Transverse colon (tissue), 4 donors: Measurements from ENCODE around the gene ALMS1. TPM values are rescaled to one million over a fixed set of nuclear protein-coding genes. Genes with fewer than 3 reads are reported as not detected.
"Not testable (repeated sequence)": the region's sequence is repeated elsewhere in the genome, so short reads cannot be mapped to it uniquely, and the experiment has no call there.

Source experiments
- DNase-seq: peaks from one replicate; pipeline ENCODE4 v3.0.0-alpha.2; 2019
- H3K27ac ChIP-seq, 4 donors: fragments of 200-600 bp; sonication (generic); 2 replicates each; pipeline ENCODE4 v1.5.1; 2016 to 2018; ENCODE audit warnings: inconsistent platforms in 4 of 4
- H3K27me3 ChIP-seq: fragments of 200-600 bp; sonication (generic); 2 replicates; pipeline ENCODE4 v1.5.1; 2017; ENCODE audit warnings: inconsistent platforms
- H3K36me3 ChIP-seq, 4 donors: fragments of 200-600 bp; sonication (generic); 2 replicates each; pipeline ENCODE4 v1.5.1; 2017 to 2019; ENCODE audit warnings: inconsistent platforms in 4 of 4
- H3K4me1 ChIP-seq, 4 donors: fragments of 200-600 bp; sonication (generic); 2 replicates each; pipeline ENCODE4 v1.5.1; 2017 to 2020; ENCODE audit warnings: inconsistent platforms in 4 of 4
- H3K4me3 ChIP-seq, 4 donors: fragments of 200-600 bp; sonication (generic); 1 replicate in 1 of 4; 2 replicates in 3 of 4; pipeline versions ENCODE4 v1.5.1 to v1.6.1; 2017 to 2019; ENCODE audit warnings: inconsistent platforms in 4 of 4
- H3K9me3 ChIP-seq, 2 donors: fragments of 200-600 bp; sonication (generic); 2 replicates each; pipeline ENCODE4 v1.5.1; 2017 to 2019; ENCODE audit warnings: inconsistent platforms in 2 of 2
- WGBS, 2 donors: methylation state at CpG; one replicate each; pipeline ENCODE4 v1.1.5; 2018; ENCODE audit warnings: low coverage in 1 of 2; 5-methylcytosine and 5-hydroxymethylcytosine counted together
- in situ Hi-C, 4 donors: fragments of 200-750 bp; cut with MboI; loops; one replicate each; pipeline versions ENCODE4 v1.15.0 to v1.15.1; 2017; ENCODE audit warnings: low sequenced_read_pairs in 3 of 4, low pct_ligation_motif_present in 1 of 4, low pct_unique_long_range_greater_than_20kb in 1 of 4
- intact Hi-C: fragments of 100-400 bp; cut with DNase I; formaldehyde crosslinking; loops from one replicate; pipeline ENCODE4 v1.15.1; 2023; ENCODE audit warnings: low total_unique reads
- total RNA-seq, 4 donors: library from RNA; depleted of rRNA; stranded (reverse); fragments of >200 nt; gene quantifications; one replicate each; pipeline ENCODE4 v1.1.0, GENCODE V29; 2016
- TF ChIP-seq, protein P1 (sequence below), 5 experiments: fragments of 200-600 bp in 3 of 5; fragments of 450-650 bp in 2 of 5; sonication (generic) in 3 of 5; IDR thresholded peaks; 1 replicate in 2 of 5; 2 replicates in 3 of 5; pipeline ENCODE4 v1.5.1; 2016 to 2017; ENCODE audit warnings: antibody characterized with exemption in 5 of 5, inconsistent platforms in 3 of 5, mild to moderate bottlenecking in 2 of 5, moderate library complexity in 1 of 5

The ALMS1 gene
- total RNA-seq, 4 donors from 2014 or later, result 22.4 to 72.4 (median 29.9) TPM

GRCh38 chr2:73619925-73620324 is 234.3 kb downstream of the ALMS1 start:
- in situ Hi-C loops, result loop anchor here in 1 of 4 donors (5.0 kb wide), 1 partner anchor 72 kb away; no protein-coding TSS in a partner anchor
- H3K36me3 ChIP-seq, H3K4me1 ChIP-seq, H3K4me3 ChIP-seq, DNase-seq, intact Hi-C loops, H3K27ac ChIP-seq, H3K9me3 ChIP-seq, H3K27me3 ChIP-seq: not testable (repeated sequence)
- WGBS, 2 donors, result 28 to 62% methylated on average over 2 to 3 of the region's 3 CpGs
- TF ChIP-seq, protein P1, sequence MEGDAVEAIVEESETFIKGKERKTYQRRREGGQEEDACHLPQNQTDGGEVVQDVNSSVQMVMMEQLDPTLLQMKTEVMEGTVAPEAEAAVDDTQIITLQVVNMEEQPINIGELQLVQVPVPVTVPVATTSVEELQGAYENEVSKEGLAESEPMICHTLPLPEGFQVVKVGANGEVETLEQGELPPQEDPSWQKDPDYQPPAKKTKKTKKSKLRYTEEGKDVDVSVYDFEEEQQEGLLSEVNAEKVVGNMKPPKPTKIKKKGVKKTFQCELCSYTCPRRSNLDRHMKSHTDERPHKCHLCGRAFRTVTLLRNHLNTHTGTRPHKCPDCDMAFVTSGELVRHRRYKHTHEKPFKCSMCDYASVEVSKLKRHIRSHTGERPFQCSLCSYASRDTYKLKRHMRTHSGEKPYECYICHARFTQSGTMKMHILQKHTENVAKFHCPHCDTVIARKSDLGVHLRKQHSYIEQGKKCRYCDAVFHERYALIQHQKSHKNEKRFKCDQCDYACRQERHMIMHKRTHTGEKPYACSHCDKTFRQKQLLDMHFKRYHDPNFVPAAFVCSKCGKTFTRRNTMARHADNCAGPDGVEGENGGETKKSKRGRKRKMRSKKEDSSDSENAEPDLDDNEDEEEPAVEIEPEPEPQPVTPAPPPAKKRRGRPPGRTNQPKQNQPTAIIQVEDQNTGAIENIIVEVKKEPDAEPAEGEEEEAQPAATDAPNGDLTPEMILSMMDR (IDR thresholded peaks at IDR 0.05), result peak in 1 of 5 experiments; percentile 35

DNA sequence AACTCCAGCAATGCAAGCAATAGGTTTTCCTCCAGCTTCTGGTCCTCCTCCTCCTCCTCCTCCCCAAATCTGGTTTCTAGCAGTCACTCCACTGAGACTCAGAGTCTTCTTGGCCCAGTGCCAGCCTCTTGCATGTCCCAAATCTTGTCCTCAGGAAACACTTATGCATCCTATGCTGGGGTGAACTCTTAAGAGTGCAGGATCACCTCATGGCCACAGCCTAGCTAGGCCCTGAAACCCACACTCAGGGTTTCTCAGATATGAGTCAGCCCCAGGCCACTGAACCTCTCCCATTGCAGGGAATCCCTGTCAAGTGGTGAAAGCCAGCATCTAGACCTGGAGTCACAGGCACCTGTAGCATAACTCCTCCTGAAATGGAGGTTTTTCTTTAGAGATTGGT is 238.4 kb downstream of the ALMS1 start:
- H3K27ac ChIP-seq, H3K4me1 ChIP-seq, H3K27me3 ChIP-seq, H3K4me3 ChIP-seq, intact Hi-C loops, H3K9me3 ChIP-seq, DNase-seq, H3K36me3 ChIP-seq: not testable (repeated sequence)
- in situ Hi-C loops, result loop anchor here in 1 of 4 donors (5.0 kb wide), 1 partner anchor 68 kb away; no protein-coding TSS in a partner anchor

GRCh38 chr2:73624625-73625024 is 239.0 kb downstream of the ALMS1 start:
- H3K9me3 ChIP-seq, H3K36me3 ChIP-seq, H3K4me3 ChIP-seq, H3K4me1 ChIP-seq, H3K27ac ChIP-seq, H3K27me3 ChIP-seq, DNase-seq, intact Hi-C loops: not testable (repeated sequence)
- in situ Hi-C loops, result loop anchor here in 1 of 4 donors (5.0 kb wide), 1 partner anchor 68 kb away; no protein-coding TSS in a partner anchor
- WGBS, 2 donors, result 86% methylated on average over 8 of the region's 9 CpGs; no CpG with 5 or more reads in 1 of the 2 donors

DNA sequence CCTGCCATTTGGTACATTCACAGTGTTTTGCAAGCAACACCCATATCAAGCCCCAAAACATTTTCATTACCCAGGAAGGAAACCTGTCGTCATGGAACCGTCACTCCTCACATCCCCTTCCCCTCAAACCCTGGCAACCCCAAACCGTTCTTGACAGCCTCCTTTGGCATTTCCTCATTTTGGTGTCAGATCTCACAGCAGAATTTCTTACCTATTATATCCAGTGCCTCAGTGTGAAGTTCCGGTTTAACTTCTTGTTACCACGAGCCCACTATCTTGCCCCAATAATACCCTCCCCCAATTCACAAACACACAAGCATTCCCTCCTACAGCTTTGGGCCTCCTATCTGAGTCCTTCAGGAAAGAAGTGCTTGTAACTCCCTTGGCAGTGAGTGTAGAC is 240.6 kb downstream of the ALMS1 start:
- H3K4me3 ChIP-seq, intact Hi-C loops, in situ Hi-C loops, H3K27me3 ChIP-seq, H3K4me1 ChIP-seq, DNase-seq, H3K27ac ChIP-seq, H3K9me3 ChIP-seq, H3K36me3 ChIP-seq: not testable (repeated sequence)
- WGBS, 2 donors, result 49 to 55% methylated on average over 4 to 5 of the region's 5 CpGs

- H3K36me3 ChIP-seq, H3K4me1 ChIP-seq, in situ Hi-C loops, DNase-seq, H3K27me3 ChIP-seq, H3K27ac ChIP-seq, H3K4me3 ChIP-seq, H3K9me3 ChIP-seq, intact Hi-C loops: not testable (repeated sequence)
- 79 to 83% methylated on average over 2 of the region's 2 CpGs for WGBS, 2 donors
Measured at GRCh38 chr2:73628493-73628892, 242.9 kb downstream of the ALMS1 start.

GRCh38 chr2:73630662-73631266 is 245.1 kb downstream of the ALMS1 start:
- H3K9me3 ChIP-seq, H3K4me3 ChIP-seq, H3K27me3 ChIP-seq, H3K36me3 ChIP-seq, intact Hi-C loops, H3K4me1 ChIP-seq, DNase-seq, in situ Hi-C loops, H3K27ac ChIP-seq: not testable (repeated sequence)
- WGBS, 2 donors, result 44% methylated on average over 2 of the region's 2 CpGs; no CpG with 5 or more reads in 1 of the 2 donors
- TF ChIP-seq, protein P1 (IDR thresholded peaks at IDR 0.05), result peak in 3 of 5 experiments; percentile 32 to 56 (median 54)
